Hypothalamus (tissue), 51 donors: ENCODE measurements around the gene CPZ.
"Not testable (repeated sequence)": the region's sequence is repeated elsewhere in the genome, so short reads cannot be mapped to it uniquely, and the experiment has no call there.

Experiments used
- DNase-seq, 51 donors: peaks; one replicate each; lab custom pipeline; 2025; lab: John Stamatoyannopoulos, UW

Gene CPZ

DNA sequence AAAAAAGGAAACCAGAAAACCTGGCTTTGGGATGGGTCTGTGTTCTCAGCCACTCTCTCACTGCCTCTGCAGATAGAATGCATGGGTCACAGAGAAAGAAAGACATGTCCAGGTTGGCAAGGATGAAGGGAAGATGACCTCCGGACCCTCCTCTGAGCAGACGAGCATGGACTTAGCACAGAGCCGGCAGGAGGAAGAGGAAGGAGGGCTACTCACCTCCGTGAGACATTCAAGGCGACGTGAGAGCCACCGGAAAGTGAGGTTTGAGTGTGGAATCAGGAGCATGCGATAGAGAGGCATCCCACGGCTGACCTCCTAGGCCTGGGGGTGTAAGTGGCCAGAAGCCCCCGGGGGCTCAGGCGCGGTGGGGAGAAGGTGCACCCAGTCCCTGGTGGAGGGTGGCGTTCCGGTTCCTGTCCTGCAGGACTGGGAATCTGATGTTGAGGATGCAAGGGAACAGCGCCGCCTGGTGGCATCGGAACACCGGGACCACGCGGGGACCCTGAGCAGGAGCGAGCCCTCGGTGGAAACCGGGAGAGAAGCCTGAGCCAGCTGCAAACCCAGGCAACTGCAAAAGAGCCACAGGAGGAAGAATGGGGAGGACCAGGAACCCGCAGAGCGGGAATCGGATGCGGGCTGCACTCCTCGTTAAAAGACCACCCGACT lies 37.8 kb downstream of the CPZ start:
- DNase-seq: not testable (repeated sequence)

DNA sequence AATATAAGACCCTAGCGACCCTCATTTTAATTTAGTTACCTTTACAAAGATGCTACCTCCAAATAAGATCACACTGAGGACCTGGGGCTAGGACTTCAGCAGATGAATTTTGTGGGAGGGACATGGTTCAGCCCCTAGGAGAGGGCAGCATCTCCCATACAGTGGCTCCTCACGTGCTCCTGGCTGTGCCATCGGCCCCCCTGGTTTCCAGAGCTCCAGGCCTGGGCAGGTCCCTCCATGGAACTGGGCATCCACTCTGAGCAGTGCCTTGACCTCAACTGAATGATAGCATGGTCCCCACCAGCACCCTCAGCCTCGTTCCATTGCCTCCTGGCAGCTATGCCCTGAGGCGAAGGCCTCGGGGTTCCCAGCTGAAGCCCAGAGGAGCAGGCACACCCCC lies 39.3 kb downstream of the CPZ start:
- DNase-seq: not testable (repeated sequence)

DNA sequence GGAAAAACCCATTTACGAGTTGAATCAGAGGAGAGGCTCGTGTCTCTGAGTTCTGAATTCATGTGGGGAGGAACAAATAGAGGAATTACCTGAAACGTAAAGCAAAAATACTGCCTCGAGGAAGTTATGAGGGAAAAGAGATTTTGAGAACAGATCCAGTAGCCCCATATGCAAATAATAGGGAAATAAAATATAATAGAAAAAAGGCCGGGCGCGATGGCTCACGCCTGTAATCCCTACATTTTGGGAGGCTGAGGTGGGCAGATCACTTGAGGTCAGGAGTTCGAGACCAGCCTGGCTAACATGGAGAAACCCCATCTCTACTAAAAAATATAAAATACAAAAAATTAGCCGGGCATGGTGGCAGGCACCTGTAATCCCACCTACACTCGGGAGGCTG lies 42.2 kb downstream of the CPZ start:
- DNase-seq: not testable (repeated sequence)

DNA sequence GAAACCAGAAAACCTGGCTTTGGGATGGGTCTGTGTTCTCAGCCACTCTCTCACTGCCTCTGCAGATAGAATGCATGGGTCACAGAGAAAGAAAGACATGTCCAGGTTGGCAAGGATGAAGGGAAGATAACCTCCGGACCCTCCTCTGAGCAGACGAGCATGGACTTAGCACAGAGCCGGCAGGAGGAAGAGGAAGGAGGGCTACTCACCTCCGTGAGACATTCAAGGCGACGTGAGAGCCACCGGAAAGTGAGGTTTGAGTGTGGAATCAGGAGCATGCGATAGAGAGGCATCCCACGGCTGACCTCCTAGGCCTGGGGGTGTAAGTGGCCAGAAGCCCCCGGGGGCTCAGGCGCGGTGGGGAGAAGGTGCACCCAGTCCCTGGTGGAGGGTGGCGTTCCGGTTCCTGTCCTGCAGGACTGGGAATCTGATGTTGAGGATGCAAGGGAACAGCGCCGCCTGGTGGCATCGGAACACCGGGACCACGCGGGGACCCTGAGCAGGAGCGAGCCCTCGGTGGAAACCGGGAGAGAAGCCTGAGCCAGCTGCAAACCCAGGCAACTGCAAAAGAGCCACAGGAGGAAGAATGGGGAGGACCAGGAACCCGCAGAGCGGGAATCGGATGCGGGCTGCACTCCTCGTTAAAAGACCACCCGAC lies 43.5 kb downstream of the CPZ start:
- not testable (repeated sequence) for DNase-seq

DNA sequence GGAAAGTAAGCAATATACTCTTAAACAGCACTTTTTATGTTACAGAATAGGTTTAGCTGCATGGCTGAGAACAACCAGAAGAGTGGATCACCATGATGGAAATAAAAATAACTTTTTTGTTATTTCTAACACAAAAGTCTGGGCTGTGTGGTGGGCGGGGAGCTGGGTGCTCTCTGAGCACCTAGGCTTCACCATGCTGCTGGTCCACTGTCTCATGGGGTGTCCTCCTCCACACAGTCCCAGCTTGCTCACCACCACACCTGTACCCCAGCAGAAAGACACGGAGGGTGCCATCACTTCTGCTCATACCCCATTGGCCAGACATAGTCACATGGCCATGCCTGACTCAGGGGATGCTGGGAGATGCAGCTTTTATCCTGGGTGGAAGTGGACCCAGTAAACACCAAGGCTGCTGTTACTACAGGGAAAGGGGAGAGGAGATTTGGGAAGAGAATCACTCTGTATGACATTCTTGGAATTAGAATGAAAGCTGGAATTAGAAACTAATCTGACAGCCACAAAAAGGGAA lies 45.0 kb downstream of the CPZ start:
- no peak for DNase-seq

DNA sequence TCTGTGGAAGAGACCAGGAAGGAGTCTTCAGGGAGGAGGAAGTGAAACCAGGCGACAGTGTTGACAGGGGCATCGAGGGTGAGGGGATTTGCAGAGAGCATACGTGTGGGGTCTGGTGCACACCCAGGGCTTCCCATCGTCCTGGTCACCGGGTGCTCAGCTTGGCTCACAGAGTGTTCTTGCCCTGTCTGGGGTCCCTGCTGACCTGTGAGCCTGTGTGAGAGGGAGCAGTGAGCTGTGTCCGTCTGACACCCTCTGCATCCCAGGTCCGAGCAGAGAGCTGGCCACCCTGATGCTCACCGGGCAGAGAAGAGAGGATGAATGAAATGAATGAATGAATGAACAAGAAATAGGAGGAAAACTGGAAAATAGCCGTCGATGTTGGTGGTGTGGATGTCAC lies 46.5 kb downstream of the CPZ start:
- DNase-seq: no peak

DNA sequence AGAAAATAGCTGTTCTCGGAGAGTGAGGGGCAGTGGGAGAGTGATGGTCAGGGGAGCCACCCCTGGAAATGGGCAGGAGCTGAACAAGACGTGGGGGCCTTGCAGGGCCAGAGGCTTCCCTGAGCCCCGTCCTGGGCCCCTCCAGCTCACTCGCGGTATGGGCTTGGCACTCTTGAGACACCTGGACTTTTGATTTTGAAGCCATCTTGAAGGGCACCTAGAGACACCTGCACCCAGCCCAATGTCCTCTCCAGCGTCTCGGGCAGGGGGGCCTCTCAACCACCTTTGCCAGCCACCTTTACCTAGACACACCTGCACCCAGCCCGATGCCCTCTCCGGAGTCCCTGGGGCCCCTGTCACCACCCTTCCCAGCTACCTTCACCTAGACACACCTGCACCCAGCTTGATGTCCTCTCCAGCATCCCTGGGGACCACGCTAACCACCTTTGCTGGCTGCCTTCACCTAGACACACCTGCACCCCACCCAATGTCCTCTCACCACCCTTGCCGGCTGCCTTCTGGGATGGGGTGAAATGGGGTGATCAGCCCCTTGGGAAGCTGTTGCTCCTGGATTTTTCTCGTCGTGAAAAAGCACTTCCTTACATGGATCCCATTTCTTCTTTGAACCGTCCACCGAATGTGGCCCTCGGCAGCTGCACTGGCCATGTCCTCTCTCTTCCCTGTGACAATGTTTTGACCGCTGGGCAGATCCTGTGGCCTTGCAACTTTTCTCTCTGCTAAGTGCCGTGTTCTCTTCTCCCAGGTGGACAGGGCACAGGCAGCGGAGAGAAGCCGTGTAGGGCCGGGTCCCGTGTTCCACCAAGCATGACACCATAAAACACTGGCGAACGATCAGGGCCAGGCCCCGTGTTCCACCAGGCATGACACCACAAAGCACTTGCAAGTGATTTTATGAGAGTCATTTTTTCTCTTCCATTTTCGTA lies 47.5 kb downstream of the CPZ start:
- DNase-seq: no peak

DNA sequence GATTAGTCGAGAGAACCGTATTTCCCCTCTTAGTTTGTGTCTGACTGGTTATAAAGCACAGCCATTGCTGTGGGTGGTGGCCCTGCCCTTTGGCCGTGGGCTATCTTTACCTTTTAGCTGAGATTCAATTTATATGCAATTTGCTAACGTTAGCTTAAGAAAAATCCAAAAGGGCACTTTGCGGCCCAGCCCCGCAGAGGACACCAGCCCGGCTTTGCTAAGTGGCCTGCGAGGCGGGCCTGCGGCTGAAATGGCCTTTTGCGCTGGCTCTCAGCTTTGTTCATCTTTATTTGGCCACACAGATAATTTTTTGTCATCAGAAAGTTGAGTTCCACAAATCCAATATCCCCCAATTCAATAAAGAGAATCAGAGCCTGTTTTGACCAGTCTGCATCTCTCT lies 48.3 kb downstream of the CPZ start:
- no peak for DNase-seq

DNA sequence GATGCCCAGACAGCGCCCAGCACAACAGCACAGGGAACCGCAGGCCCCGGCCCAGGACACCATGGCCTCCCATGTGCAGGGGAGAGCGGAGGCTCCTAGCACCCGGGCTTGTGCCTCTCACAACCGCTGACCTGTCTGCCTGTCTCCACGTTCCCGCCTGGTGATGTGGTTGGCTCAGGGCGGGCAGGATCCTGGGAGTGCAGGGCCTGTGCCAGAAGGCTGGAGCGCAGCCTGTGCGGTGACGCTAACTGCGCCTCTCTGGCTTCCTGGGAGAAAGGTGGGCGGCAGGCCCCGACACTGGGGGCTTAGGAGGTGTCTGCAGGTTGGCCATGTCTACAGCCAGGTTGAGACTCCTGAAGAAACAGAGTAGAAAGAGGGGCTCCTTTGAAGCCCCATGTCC lies 48.7 kb downstream of the CPZ start:
- DNase-seq: no peak

DNA sequence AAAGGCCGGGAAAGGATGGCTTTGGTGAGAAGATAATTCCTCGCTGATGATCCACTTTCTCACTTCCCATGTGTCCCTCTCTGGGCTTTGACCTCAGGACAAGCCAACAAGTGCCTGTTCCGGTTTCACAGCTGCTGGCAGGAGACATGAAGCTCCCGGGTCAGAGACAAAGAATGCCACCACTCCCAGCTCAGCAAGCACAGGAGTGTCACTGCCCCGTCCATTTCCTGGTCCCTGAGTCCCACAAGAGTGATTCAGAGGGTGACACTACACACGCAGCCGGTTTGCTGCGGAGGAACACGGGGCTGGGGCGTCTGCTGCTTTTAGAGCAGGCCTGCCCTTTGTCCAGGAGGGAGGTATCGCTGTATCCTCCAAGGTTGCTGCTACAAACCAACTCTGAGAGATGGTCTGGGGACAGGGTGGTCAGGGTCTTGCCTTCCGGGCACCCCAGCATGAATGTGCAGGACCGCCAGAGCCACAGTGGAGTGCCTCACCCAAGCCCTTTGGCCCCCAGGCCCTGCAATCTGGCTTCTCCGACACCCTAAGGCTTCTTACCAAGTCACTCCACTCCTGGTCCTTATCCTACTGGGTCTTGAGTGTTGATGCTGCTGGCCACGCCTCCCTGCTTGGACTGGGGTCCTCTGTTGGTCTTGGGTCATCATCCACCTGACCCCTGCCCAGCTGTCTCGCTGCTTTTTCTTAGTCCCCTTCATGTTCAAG lies 49.5 kb downstream of the CPZ start:
- no peak for DNase-seq

DNA sequence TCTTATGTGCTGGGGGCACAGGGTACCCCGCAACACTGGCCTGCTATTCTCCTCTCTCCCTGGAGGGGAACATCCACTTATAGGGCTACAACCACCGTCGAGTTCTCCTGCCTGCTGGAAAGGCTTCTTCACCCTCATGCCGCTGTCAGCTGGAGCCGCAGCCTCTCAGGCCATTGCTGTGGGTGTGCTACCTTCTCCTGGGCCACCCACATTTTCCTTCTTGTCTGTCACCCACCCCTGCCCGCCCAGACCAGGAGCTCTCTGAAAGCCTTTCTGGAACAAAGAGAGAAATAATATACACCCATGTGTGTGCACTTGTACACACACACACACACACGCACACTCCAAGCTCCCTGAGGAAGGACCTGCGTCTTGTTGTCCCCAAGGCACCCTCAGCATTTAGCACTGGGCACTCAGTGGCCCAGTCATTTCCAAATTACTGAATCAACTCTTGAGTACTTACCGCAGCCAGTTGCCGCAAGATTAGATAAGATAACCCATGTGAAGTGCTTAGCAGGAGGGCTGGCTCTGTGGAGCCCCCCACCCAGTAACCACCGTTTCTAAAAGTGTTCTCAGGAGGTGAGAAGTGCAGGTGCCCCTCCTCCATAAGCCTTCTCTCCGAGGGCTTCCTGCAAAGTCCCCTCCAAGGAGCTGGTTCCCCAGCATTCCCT lies 50.2 kb downstream of the CPZ start:
- DNase-seq: no peak

DNA sequence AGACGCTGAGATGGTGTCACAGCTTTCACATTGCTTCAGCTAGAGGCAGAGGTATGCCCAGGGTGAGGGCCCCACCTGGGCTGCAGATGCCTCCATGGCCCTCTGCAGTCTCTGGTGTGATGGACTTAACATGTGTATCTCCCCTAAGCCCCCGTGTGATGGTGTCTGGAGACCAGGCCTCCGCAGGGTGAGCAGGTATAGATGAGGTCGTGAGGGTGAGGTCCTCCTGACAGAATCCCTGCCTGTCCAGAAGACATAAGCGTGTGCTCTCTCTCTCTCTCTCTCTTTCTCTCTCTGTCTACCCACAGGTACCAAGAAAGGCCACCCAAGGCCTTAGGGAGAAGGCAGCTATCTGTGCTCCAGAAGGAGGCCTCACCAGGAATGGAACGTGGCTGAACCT lies 50.9 kb downstream of the CPZ start:
- DNase-seq: no peak

DNA sequence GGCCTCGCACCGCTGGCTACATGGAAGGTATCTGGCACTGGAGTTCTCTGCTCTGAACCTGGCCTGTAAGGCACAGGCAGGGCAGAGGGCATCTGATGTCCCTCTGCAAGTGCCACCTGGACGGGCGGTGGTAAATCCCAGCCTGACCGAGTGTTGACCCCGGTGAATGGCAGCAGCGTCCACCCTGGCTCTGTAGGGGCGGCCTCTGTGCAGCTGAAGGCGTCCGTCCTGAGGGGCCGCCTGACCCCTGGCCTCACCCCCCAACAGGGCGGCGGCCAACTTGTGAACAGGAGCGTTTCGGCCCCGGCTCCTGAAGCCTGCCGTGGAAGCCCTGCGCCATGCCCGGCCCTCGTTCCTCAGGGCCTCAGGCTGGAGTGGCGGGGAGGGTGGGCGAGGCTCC lies 51.4 kb downstream of the CPZ start:
- no peak for DNase-seq

DNA sequence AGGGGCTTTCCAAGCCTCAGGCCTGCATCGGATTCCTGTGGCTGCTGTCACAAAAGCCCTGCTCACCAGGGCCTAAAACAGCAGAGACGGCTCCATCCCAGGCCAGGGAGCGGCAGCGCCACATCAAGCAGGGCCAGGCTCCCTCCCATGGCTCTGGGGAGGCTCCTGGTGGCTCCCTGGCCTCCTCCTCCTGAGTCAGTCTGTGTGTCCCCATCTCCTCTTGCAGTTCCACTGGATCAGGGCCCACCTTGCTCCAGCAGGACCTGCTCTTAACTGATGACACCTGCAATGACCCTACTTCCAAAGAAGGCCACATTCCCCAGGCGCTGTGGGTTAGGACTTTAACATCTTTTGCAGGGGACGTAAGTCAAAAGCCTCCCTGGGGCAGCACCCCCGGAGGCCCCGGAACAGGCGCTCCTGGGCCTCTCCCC lies 51.9 kb downstream of the CPZ start:
- no peak for DNase-seq

DNA sequence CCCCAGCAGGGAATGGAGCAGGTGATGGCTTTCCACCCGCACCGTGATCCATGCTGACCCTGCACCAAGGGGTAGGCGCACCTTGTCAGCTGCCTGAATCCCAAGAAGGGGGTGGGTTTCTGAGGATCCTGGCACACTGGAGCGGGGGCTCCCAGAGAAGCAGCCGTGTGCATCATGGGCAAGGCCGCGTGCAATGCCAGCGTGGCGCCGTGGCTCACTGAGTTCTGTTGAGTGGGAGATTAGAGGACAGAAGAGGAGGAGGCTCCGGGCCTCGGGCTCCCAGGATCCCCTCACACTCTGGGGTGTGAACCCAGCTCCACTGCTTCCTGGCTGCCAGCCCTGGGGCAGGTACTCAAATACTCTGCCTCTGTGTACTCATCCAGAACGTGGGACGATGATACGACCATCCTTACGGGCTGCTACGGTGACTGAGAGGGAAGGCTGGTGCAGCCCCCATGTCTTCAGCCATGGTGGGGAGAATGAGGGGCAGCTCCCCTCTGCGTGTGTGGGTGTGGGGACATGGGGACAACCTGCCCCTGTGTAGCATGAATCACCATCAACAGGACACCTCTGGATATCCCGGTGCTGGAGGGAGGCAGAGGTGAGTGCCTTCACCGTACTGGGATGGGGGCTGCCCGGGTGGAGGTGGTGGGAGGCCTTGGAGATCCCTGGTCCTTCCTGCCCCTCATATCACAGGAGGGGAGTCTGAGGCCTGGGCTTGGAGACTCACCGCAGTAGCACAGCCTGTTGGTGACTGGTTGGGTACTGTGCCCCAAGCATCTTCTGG lies 52.6 kb downstream of the CPZ start:
- no peak for DNase-seq

DNA sequence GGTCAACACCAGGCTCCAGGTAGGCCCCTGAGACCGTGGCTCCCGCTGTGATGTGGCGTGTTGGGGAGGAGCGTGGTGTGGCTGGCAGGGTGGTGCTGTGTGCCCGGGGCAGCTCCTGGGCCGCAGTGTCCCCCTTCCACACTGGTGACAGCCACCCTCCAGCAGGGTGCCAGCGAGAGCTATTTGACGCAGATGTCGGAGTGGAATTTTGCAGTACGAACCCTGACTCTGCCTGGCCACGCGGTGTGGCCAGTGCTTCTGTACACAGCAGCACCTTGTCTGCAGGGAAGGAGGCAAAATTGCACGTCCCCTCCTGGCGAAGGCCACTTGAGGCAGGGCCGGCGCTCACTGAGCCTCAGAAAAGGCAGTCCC lies 53.2 kb downstream of the CPZ start:
- DNase-seq: no peak

DNA sequence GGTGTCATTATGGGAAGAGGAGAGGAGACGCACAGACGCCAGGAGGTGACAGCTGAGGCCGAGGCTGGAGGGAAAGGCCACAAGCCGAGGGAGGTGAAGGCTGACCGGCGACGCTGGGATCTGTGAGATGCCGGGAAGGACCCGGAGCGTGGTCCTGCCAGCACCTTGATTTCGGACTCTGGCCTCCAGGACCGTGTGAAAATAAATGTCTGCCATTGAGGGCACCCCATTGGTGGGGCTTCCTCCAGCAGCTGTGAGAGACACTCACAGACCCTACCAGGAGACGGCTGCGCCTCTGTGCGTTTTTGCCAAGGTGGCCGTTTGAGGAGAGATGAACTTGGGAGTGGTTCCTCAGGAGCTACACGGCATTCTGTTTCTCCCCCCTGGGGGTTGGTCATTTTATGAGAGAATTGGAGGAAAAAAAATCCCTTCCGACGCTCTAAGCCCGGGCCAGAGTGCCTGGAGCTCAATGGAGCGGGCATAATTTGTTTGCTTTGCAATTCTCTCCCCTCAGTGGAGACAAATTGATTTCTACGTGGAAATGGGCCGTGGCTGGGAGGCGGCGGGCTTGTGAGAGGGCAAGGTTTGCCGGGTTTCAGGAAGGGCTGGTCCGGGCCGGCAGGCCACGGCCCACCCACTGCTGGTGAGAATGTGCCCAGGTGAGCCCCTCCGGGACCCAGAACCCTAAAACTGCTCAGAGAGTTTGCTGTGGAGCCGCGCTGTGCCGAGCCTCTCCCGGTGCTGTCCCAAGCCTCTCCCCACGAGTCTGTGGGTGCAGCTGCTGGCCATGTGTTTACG lies 53.9 kb downstream of the CPZ start:
- DNase-seq: no peak

DNA sequence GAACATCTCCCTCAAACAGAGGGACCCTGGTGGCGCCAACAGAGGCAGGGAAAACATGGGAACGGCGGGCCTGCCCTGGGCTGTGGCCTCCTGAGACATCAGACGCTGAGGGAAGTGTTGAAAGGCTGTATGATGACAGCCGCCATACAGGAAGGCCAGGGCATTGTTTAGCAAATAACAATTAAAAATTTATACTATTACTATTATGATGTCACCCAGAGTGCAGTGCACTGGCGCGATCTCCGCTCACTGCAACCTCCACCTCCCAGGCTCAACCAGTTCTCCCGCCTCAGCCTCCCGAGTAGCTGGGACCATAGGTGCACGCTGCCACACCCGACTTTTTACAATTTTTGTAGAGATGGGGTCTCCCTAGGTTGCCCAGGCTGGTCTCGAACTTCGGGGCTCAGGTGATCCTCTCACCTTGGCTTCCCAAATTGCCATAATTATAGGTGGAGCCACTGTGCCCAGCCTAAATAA lies 54.6 kb downstream of the CPZ start:
- DNase-seq: no peak
